HG03469 (cell line): ENCODE measurements around the gene GSTM3.
"Not testable (repeated sequence)": the region's sequence is repeated elsewhere in the genome, so short reads cannot be mapped to it uniquely, and the experiment has no call there.

Experiments
- ATAC-seq: cut with Tn5 transposase; IDR thresholded peaks from one replicate; pipeline ENCODE4 v1.9.1; 2021; ENCODE audit warnings: mild to moderate bottlenecking, moderate library complexity, moderate number of reproducible peaks; ENCODE audit not compliant: unreplicated experiment

Gene GSTM3

GRCh38 chr1:109708949-109709348 lies 31.9 kb downstream of the GSTM3 start:
- ATAC-seq, result not testable (repeated sequence)

DNA sequence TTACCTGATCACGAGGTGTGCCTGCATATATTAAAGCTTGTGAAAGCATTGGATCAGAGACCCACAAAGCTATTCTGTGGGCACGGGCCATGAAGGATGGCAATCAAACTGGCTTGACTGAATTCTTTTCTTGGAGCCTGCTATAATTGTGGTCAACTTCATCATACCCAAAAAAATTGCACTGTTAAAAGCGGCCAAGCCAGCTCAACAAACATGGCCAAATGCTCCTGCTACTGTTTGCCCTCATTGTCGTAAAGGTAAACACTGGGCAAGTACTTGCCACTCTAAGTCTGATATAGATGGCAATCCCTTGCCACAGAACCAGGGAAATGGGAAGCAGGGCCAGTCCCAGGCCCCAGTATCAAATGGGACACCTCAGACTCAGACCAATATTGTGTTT lies 35.4 kb downstream of the GSTM3 start:
- no peak for ATAC-seq

GRCh38 chr1:109704173-109704572 lies 36.7 kb downstream of the GSTM3 start:
- no peak for ATAC-seq

GRCh38 chr1:109702940-109703339 lies 37.9 kb downstream of the GSTM3 start:
- not testable (repeated sequence) for ATAC-seq

DNA sequence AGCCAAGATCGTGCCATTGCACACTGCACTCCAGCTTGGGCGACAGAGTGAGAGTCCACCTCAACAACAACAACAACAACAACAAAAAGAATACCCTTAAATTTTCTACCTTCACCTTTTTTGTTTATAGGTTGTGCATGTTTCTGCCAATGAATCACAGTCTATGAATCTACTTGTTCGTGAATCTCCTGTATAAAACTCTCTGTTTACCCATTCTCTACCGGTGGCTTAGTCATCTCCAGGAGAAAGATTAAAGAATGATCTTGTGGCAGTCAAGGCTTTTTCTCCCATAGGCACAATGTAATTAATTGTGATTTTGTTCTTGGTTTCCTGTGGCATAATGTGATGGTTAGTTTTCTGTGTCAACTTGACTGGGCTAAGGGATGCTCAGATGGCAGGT lies 43.0 kb downstream of the GSTM3 start:
- not testable (repeated sequence) for ATAC-seq

DNA sequence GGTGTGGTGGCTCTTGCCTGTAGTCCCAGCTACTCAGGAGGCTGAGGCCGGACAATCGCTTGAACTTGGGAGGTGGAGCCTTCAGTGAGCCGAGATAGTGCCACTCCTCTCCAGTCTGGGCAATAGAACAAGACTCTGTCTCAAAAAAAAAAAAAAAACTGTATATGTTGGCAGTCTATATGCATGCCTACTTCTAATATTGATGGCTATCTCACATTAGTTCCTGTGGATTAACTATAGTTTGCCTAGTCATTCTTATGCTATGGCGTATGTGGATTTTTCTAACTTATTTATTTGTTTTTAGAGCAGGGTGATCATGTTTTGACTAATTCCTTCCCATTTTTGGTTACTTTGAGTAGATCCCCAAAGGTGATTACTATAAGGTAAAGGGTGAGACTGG lies 43.8 kb downstream of the GSTM3 start:
- no peak for ATAC-seq

GRCh38 chr1:109695138-109695537 lies 45.7 kb downstream of the GSTM3 start:
- ATAC-seq, result not testable (repeated sequence)

GRCh38 chr1:109694400-109694799 lies 46.4 kb downstream of the GSTM3 start:
- ATAC-seq, result not testable (repeated sequence)

DNA sequence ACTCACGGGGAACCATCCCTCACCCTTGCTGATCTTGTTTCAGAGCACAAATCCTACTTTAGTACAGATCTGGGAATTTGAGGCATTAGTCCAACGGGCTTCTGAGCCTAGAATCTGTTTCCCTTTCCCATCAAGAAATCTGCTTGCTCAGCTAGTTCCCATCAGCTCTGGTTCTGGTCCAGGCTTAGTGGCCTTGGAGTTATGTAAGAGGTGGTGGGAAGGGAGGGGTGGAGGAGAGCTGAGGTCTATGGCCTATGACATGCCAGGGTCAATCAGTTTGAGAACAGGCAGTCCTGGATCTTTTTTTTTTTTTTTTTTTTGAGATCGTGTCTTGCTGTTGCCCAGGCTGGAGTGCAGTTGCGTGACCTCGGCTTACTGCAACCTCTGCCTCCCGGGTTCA lies 49.1 kb downstream of the GSTM3 start:
- ATAC-seq, result no peak

- no peak for ATAC-seq
Measured at GRCh38 chr1:109689844-109690405, 50.9 kb downstream of the GSTM3 start.

- peak; percentile 91 for ATAC-seq
Measured at GRCh38 chr1:109687641-109688499, 53.0 kb downstream of the GSTM3 start, which contains the start of gene GSTM1. Gene GSTM1 (plus strand): TSS chr1:109687817. CDS start chr1:109687874, 57 bp downstream.

DNA sequence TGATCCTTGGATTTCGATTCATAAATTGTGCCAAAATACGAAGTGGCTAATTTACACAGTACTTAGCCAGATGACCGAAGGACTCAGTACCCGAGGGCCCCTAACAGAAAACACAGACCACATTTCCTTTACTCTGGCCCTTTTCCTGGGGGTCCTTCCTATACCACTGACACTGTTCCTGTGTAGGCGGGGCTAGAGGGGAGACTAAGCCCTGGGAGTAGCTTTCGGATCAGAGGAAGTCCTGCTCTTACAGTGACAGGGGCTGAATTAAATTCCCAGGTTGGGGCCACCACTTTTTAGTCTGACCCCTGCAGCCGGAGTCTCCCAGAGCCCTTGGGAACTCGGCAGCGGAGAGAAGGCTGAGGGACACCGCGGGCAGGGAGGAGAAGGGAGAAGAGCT lies 53.7 kb downstream of the GSTM3 start:
- ATAC-seq, result not testable (repeated sequence)

- ATAC-seq, result not testable (repeated sequence)
Measured at GRCh38 chr1:109685890-109686289, 54.9 kb downstream of the GSTM3 start.

- not testable (repeated sequence) for ATAC-seq
Measured at GRCh38 chr1:109685399-109685798, 55.4 kb downstream of the GSTM3 start.

DNA sequence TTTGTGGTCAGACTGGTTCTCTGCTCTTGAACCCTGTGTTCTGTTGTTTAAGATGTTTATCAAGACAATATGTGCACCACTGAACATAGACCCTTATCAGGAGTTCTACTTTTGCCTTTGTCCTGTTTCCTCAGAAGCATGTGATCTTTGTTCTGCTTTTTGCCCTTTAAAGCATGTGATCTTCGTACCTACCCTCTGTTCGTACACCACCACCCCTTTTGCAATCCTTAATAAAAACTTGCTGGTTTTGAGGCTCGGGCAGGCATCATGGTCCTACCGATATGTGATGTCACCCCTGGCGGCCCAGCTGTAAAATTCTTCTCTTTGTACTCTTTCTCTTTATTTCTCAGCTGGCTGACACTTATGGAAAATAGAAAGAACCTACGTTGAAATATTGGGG lies 56.1 kb downstream of the GSTM3 start:
- not testable (repeated sequence) for ATAC-seq
